ENCODE results near the gene FMO1.

GRCh38 chr1:171226747-171227370 lies 21.4 kb upstream of the FMO1 start:
- TF ChIP-seq EZH2 (IDR thresholded peaks at IDR 0.05; ENCODE audit: borderline replicate concordance, low read length) (no peak), CTCF (IDR thresholded peaks at IDR 0.05; ENCODE audit: low read length) (peak; percentile 73)
